Mesodermal cell (in vitro differentiated cells): Measurements from ENCODE around the gene RDH11.

Source experiments
- H3K27ac ChIP-seq: 2 replicates; pipeline ENCODE4 v1.7.0; 2013; ENCODE audit warnings: mild to moderate bottlenecking, low read depth, low read length, moderate library complexity; ENCODE audit not compliant: severe bottlenecking
- H3K36me3 ChIP-seq: 2 replicates; pipeline ENCODE4 v1.7.1; 2013; ENCODE audit warnings: mild to moderate bottlenecking, low read length, moderate library complexity; ENCODE audit not compliant: control insufficient read depth, insufficient read depth
- H3K4me1 ChIP-seq: one replicate; pipeline ENCODE4 v1.7.1; 2013; ENCODE audit warnings: mild to moderate bottlenecking, low read length; ENCODE audit not compliant: insufficient read depth, control insufficient read depth, poor library complexity, severe bottlenecking
- H3K4me3 ChIP-seq: 2 replicates; pipeline ENCODE4 v1.7.0; 2013; ENCODE audit warnings: low read length, control low read depth, mild to moderate bottlenecking; ENCODE audit not compliant: insufficient read depth, poor library complexity, severe bottlenecking; ENCODE audit errors: extremely low read depth
- H3K9me3 ChIP-seq: 2 replicates; pipeline ENCODE4 v1.7.1; 2013; ENCODE audit warnings: mild to moderate bottlenecking, low read length, moderate library complexity; ENCODE audit not compliant: control insufficient read depth
- WGBS, 2 experiments: methylation state at CpG; one replicate each; pipeline ENCODE4 v1.1.5; 2013; ENCODE audit warnings: missing lambda C conversion rate in 2 of 2; ENCODE audit not compliant: insufficient coverage in 2 of 2; 5-methylcytosine and 5-hydroxymethylcytosine counted together

RDH11 gene

GRCh38 chr14:67630938-67631337 is 64.6 kb downstream of the RDH11 start:
- no peak overlapping the region for H3K4me3 ChIP-seq
- no peaks in the 10 kb centered on the region for H3K4me1 ChIP-seq
- H3K9me3 ChIP-seq: no peaks in the 10 kb centered on the region
- H3K36me3 ChIP-seq: peaks cover 34% of the 10 kb centered on the region
- WGBS, 2 experiments: 92% methylated on average over 4 to 5 of the region's 5 CpGs
- no peak overlapping the region for H3K27ac ChIP-seq

GRCh38 chr14:67630186-67630585 is 65.4 kb downstream of the RDH11 start:
- no peaks in the 10 kb centered on the region for H3K9me3 ChIP-seq
- no peaks in the 10 kb centered on the region for H3K4me1 ChIP-seq
- no peak overlapping the region for H3K27ac ChIP-seq
- H3K4me3 ChIP-seq: no peak overlapping the region
- H3K36me3 ChIP-seq: peaks cover 34% of the 10 kb centered on the region
- 100% methylated on average over 1 of the region's 4 CpGs; no CpG with 5 or more reads in 1 of the 2 experiments for WGBS, 2 experiments

- no peak overlapping the region for H3K27ac ChIP-seq
- no peak overlapping the region for H3K4me3 ChIP-seq
- peaks cover 39% of the 10 kb centered on the region for H3K36me3 ChIP-seq
- no peaks in the 10 kb centered on the region for H3K9me3 ChIP-seq
- peaks cover 7% of the 10 kb centered on the region for H3K4me1 ChIP-seq
These were observed 68.0 kb downstream of the RDH11 start for GRCh38 chr14:67627519-67627918.
